ENCODE measurements around the gene ECHS1.
"Not testable (repeated sequence)": the region's sequence is repeated elsewhere in the genome, so short reads cannot be mapped to it uniquely, and the experiment has no call there.

The ECHS1 gene

DNA sequence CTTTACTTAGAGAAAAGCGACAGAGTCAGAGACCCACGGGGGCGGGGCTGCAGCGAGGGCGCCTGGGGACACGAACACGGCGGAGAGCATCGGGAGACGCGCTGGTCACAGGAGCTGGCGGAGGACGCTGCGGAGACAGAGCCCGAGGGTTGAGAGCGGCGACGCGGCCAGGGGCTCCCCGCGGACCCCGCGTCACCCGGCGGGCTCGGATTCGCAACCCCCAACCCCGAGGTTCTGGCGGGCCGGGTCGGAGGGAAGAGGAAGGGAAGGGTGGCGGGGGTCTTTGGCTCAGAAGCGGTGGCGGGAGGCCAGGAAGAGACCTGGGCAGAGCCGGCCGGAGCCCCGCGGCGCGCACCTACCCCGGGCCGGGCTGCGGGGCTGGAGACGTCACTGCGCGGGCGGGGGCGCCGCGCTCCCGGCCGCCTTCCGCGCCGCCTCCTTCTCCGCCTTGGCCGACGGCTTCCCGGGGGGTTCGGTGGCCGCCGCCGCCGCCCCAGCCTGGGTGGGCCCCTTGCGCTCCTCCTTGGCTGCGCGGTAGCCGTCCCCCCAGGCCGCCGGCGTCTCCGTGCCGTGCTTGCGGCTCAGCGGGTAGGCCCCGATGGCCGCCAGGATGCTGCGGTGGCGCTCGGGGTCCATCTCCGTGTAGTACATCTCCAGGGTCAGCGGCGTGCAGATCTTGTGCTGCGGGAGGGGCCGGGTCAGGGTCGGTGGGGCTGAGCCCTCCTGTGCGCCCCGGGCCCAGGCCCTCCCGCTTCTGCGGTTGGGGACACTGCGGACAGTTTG lies 47.5 kb downstream of the ECHS1 start:
- H3K27ac ChIP-seq (ENCODE audit: low read depth, low read length) = no peak overlapping the region
- peak overlapping the region; percentile 50 for H3K9ac ChIP-seq (ENCODE audit: low read length)
- peak overlapping the region; percentile 73 for H3K4me3 ChIP-seq (ENCODE audit: low read depth, low read length)

DNA sequence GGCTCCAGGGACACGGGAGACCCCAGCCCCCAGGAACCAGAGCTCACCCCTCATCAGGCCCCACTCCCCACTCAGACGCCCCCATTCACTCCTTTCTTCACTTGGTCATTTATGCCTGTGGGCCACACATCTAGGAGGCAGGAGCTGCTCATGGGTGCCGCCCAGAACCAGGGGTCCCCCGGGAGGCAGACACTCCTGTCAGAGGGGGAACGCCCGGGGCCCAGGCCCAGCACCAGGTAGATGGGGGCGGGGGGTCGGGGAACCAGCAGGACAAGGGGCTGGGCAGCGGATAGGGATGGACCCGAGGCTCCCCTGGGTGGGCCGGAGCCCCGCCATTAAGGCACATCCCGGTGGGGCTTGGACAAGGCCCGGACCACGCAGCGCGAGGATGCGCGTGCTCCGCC lies 48.3 kb downstream of the ECHS1 start:
- no peaks in the 10 kb centered on the region for H3K9me3 ChIP-seq (ENCODE audit: control insufficient read depth, insufficient read depth, low read depth, low read length)
- H3K27me3 ChIP-seq (ENCODE audit: control insufficient read depth, insufficient read depth, low read length) = peaks cover 52% of the 10 kb centered on the region
- H3K4me3 ChIP-seq (ENCODE audit: low read depth, low read length) = peak overlapping the region; percentile 73
- H3K36me3 ChIP-seq (ENCODE audit: control insufficient read depth, insufficient read depth, low read length) = no peaks in the 10 kb centered on the region
- peaks cover 22% of the 10 kb centered on the region for H3K4me1 ChIP-seq (ENCODE audit: control insufficient read depth, insufficient read depth, low read length)
- no peak overlapping the region for H3K27ac ChIP-seq (ENCODE audit: low read depth, low read length)
- H3K9ac ChIP-seq (ENCODE audit: low read length) = no peak overlapping the region

More for the DNA sequence above, 47.5 kb downstream of the ECHS1 start:
- peaks cover 22% of the 10 kb centered on the region for H3K4me1 ChIP-seq (ENCODE audit: control insufficient read depth, insufficient read depth, low read length)
- no peaks in the 10 kb centered on the region for H3K36me3 ChIP-seq (ENCODE audit: control insufficient read depth, insufficient read depth, low read length)
- peaks cover 56% of the 10 kb centered on the region for H3K27me3 ChIP-seq (ENCODE audit: control insufficient read depth, insufficient read depth, low read length)
- no peaks in the 10 kb centered on the region for H3K9me3 ChIP-seq (ENCODE audit: control insufficient read depth, insufficient read depth, low read depth, low read length)

DNA sequence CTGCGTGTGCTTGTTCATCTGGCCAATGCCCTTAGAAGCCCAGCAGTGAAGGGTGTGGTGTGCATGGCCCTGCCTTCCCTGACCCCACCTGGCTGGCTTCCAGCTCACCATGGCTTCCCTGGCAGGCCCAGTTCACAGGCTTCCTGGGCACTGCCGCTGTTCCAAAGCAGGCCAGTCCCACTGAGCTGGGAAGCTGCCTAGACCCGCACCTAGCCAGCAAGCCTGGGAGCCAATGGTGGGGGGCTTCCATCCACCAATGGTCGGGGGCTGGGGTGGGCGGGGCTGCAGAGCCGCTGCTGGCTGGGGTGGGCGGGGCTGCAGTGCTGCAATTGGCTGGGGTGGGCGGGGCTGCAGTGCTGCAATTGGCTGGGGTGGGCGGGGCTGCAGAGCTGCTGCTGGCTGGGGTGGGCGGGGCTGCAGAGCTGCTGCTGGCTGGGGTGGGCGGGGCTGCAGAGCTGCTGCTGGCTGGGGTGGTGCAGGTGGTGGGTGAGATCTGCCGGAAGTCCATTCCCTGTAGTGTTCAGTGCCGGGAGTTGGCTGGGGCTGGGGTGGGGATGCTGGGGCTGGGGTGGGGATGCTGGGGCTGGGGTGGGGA lies 48.9 kb downstream of the ECHS1 start:
- peak overlapping the region; percentile 41 for H3K4me3 ChIP-seq (ENCODE audit: low read depth, low read length)
- no peaks in the 10 kb centered on the region for H3K9me3 ChIP-seq (ENCODE audit: control insufficient read depth, insufficient read depth, low read depth, low read length)
- H3K9ac ChIP-seq (ENCODE audit: low read length) = no peak overlapping the region
- H3K4me1 ChIP-seq (ENCODE audit: control insufficient read depth, insufficient read depth, low read length) = peaks cover 18% of the 10 kb centered on the region
- H3K27ac ChIP-seq (ENCODE audit: low read depth, low read length) = no peak overlapping the region
- H3K27me3 ChIP-seq (ENCODE audit: control insufficient read depth, insufficient read depth, low read length) = peaks cover 51% of the 10 kb centered on the region
- H3K36me3 ChIP-seq (ENCODE audit: control insufficient read depth, insufficient read depth, low read length) = no peaks in the 10 kb centered on the region

- not testable (repeated sequence) for H3K9ac ChIP-seq (ENCODE audit: low read length); H3K27ac ChIP-seq (ENCODE audit: low read depth, low read length); H3K4me1 ChIP-seq (ENCODE audit: control insufficient read depth, insufficient read depth, low read length); H3K4me3 ChIP-seq (ENCODE audit: low read depth, low read length); H3K36me3 ChIP-seq (ENCODE audit: control insufficient read depth, insufficient read depth, low read length); H3K9me3 ChIP-seq (ENCODE audit: control insufficient read depth, insufficient read depth, low read depth, low read length)
- peaks cover 36% of the 10 kb centered on the region for H3K27me3 ChIP-seq (ENCODE audit: control insufficient read depth, insufficient read depth, low read length)
These were observed 51.0 kb downstream of the ECHS1 start for GRCh38 chr10:133322064-133322709.

DNA sequence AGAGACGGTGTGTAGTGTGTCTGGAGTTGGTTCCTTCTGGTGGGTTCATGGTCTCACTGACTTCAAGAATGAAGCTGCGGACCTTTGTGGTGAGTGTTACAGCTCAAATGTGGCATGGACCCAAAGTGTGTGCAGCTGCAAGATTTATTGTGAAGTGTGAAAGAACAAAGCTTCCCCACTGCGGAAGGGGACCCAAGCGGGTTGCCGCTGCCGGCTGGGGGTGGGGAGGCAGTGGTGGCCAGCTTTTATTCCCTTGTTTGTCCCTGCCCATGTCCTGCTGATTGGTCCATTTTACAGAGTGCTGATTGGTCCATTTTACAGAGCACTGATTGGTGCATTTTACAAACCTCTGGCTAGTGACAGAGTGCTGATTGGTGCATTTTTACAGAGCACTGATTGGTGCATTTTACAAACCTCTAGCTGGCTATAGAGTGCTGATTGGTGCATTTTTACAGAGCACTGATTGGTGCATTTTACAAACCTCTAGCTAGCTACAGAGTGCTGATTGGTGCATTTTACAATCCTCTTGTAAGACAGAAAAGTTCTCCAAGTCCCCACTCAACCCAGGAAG lies 52.2 kb downstream of the ECHS1 start:
- not testable (repeated sequence) for H3K4me3 ChIP-seq (ENCODE audit: low read depth, low read length); H3K36me3 ChIP-seq (ENCODE audit: control insufficient read depth, insufficient read depth, low read length); H3K4me1 ChIP-seq (ENCODE audit: control insufficient read depth, insufficient read depth, low read length); H3K27ac ChIP-seq (ENCODE audit: low read depth, low read length); H3K9ac ChIP-seq (ENCODE audit: low read length); H3K9me3 ChIP-seq (ENCODE audit: control insufficient read depth, insufficient read depth, low read depth, low read length)
- peaks cover 23% of the 10 kb centered on the region for H3K27me3 ChIP-seq (ENCODE audit: control insufficient read depth, insufficient read depth, low read length)

DNA sequence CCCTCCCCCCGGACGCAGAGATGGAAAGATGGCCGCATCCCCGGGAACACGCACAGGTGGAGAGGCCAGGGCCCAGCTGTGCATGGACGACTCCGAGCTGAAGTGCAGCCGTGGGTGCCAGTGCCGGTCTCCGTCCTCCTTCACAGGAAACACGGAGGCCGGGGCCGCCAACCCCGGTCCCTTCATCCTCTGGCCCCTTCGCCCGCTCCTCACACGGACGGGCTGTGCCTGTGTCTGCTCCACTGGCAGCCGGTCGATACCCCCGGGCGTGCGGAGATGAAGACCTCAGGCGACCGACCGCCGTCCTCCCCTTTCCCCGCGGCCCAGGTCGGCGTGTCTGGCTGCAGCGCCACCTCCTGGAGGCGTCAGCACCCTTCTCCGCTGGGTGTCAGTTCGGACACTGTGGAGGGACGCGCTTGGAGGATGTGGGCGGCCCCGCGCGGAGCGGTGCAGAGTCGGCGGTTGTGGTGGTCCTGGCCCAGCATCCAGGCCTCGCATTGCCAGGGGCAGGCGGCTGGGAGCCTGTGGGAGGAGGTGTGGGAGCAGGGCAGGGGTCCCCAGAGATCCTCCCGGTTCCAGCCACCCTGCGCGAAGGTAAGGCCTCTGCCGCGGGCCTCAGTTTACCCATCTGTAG lies 54.5 kb downstream of the ECHS1 start:
- Histone ChIP-seq H3K9ac (ENCODE audit: low read length) (no peak overlapping the region), H3K9me3 (ENCODE audit: control insufficient read depth, insufficient read depth, low read depth, low read length) (no peaks in the 10 kb centered on the region), H3K36me3 (ENCODE audit: control insufficient read depth, insufficient read depth, low read length) (no peaks in the 10 kb centered on the region), H3K4me3 (ENCODE audit: low read depth, low read length) (peak overlapping the region; percentile 76), H3K27ac (ENCODE audit: low read depth, low read length) (no peak overlapping the region), H3K4me1 (ENCODE audit: control insufficient read depth, insufficient read depth, low read length) (no peaks in the 10 kb centered on the region), H3K27me3 (ENCODE audit: control insufficient read depth, insufficient read depth, low read length) (peaks cover 10% of the 10 kb centered on the region)

DNA sequence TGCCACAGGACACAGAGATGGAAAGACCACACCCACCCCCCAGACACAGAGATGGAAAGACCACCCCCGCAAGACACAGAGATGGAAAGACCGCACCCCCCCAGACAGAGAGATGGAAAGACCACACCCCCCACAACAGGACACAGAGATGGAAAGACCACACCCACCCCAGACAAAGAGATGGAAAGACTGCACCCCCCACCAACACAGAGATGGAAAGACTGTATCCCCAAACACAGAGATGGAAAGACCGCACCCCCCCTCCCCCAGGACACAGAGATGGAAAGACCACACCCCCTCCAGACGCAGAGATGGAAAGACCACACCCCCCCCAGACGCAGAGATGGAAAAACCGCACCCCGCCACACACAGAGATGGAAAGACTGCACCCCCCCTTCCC lies 56.4 kb downstream of the ECHS1 start:
- H3K27me3 ChIP-seq (ENCODE audit: control insufficient read depth, insufficient read depth, low read length) = peaks cover 10% of the 10 kb centered on the region

DNA sequence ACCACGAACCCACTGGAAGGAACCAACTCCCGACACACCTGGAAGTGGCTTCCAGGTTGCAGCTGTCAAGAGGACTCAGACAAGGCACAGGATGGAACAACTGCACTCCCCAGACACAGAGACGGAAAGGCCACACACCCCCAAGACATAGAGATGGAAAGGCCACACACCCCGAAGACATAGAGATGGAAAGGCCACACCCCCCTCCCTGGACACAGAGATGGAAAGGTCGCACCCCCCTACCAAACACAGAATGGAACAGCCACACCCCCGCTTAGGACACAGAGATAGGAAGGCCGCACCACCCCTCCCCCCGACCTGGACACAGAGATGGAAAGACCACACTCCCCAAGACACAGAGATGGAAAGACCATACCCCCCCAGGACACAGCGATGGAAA lies 56.9 kb downstream of the ECHS1 start:
- no peak overlapping the region for H3K27ac ChIP-seq (ENCODE audit: low read depth, low read length)
- H3K36me3 ChIP-seq (ENCODE audit: control insufficient read depth, insufficient read depth, low read length) = peaks cover 17% of the 10 kb centered on the region
- H3K4me1 ChIP-seq (ENCODE audit: control insufficient read depth, insufficient read depth, low read length) = no peaks in the 10 kb centered on the region
- no peaks in the 10 kb centered on the region for H3K9me3 ChIP-seq (ENCODE audit: control insufficient read depth, insufficient read depth, low read depth, low read length)
- H3K9ac ChIP-seq (ENCODE audit: low read length) = no peak overlapping the region
- peaks cover 10% of the 10 kb centered on the region for H3K27me3 ChIP-seq (ENCODE audit: control insufficient read depth, insufficient read depth, low read length)
- no peak overlapping the region for H3K4me3 ChIP-seq (ENCODE audit: low read depth, low read length)

More for the DNA sequence above, 56.4 kb downstream of the ECHS1 start:
- no peaks in the 10 kb centered on the region for H3K4me1 ChIP-seq (ENCODE audit: control insufficient read depth, insufficient read depth, low read length)
- no peak overlapping the region for H3K27ac ChIP-seq (ENCODE audit: low read depth, low read length)
- H3K9ac ChIP-seq (ENCODE audit: low read length) = no peak overlapping the region
- peaks cover 13% of the 10 kb centered on the region for H3K36me3 ChIP-seq (ENCODE audit: control insufficient read depth, insufficient read depth, low read length)
- no peaks in the 10 kb centered on the region for H3K9me3 ChIP-seq (ENCODE audit: control insufficient read depth, insufficient read depth, low read depth, low read length)
- no peak overlapping the region for H3K4me3 ChIP-seq (ENCODE audit: low read depth, low read length)

DNA sequence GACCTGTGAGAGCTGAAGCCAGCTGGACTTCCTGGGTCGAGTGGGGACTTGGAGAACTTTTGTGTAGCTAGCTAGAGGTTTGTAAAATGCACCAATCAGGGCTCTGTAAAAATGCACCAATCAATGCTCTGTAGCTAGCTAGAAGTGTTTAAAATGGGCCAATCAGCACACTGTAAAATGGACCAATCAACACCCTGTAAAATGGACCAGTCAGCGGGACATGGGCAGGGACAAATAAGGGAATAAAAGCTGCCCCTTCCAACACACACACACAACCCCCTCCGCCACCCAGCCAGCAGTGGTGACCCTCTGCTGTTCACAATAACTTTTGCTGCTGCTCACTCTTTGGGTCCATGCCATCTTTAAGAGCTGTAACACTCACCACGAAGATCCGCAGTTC lies 57.3 kb downstream of the ECHS1 start:
- H3K4me1 ChIP-seq (ENCODE audit: control insufficient read depth, insufficient read depth, low read length) = no peaks in the 10 kb centered on the region
- no peak overlapping the region for H3K9ac ChIP-seq (ENCODE audit: low read length)
- peaks cover 10% of the 10 kb centered on the region for H3K27me3 ChIP-seq (ENCODE audit: control insufficient read depth, insufficient read depth, low read length)
- peaks cover 19% of the 10 kb centered on the region for H3K36me3 ChIP-seq (ENCODE audit: control insufficient read depth, insufficient read depth, low read length)
- H3K27ac ChIP-seq (ENCODE audit: low read depth, low read length) = no peak overlapping the region
- no peaks in the 10 kb centered on the region for H3K9me3 ChIP-seq (ENCODE audit: control insufficient read depth, insufficient read depth, low read depth, low read length)
- no peak overlapping the region for H3K4me3 ChIP-seq (ENCODE audit: low read depth, low read length)

- no peak overlapping the region for H3K9ac ChIP-seq (ENCODE audit: low read length)
- no peaks in the 10 kb centered on the region for H3K9me3 ChIP-seq (ENCODE audit: control insufficient read depth, insufficient read depth, low read depth, low read length)
- H3K4me1 ChIP-seq (ENCODE audit: control insufficient read depth, insufficient read depth, low read length) = no peaks in the 10 kb centered on the region
- no peak overlapping the region for H3K4me3 ChIP-seq (ENCODE audit: low read depth, low read length)
- H3K36me3 ChIP-seq (ENCODE audit: control insufficient read depth, insufficient read depth, low read length) = peaks cover 28% of the 10 kb centered on the region
- H3K27ac ChIP-seq (ENCODE audit: low read depth, low read length) = no peak overlapping the region
- peaks cover 10% of the 10 kb centered on the region for H3K27me3 ChIP-seq (ENCODE audit: control insufficient read depth, insufficient read depth, low read length)
These were observed 58.2 kb downstream of the ECHS1 start for GRCh38 chr10:133314911-133315310.
